Uterus (tissue), 2 donors: ENCODE data around the gene FER.

Experiments used
- CTCF ChIP-seq, 4 experiments: fragments of 200-600 bp in 2 of 4; fragments of 450-650 bp in 2 of 4; sonication (generic) in 2 of 4; IDR thresholded peaks; one replicate each; pipeline ENCODE4 v1.5.1; 2016 to 2019; ENCODE audit warnings: antibody characterized with exemption in 4 of 4, mild to moderate bottlenecking in 2 of 4, moderate library complexity in 1 of 4
- POLR2A ChIP-seq, 2 donors: fragments of 450-650 bp; IDR thresholded peaks; one replicate each; pipeline ENCODE4 v1.6.1; 2016; ENCODE audit warnings: antibody characterized with exemption in 2 of 2, mild to moderate bottlenecking in 1 of 2, moderate library complexity in 1 of 2

DNA sequence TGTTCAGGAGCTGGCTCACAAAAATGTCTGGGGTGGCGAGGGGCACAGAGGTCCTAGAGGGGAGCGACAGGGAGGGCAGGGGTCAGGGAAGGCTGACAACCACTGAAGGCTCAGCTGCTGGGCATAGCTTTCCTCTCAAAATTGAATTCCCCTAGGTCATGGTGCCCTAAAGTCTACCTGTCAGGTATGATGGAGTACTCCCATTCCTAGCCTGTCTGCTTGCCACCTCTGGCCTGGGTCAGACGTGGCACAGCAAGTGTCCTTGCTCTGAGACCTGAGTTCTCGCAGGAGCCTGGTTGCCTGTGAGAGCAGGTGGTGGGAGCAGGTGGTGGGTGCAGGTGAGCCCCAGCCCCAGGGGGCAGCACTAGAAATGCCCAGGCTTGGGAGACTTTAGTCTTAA, 486.7 kb downstream of the FER start:
- TF ChIP-seq CTCF (IDR thresholded peaks at IDR 0.05) (no peak), POLR2A (IDR thresholded peaks at IDR 0.05) (no peak)
